Left lung (tissue), 10 donors: ENCODE data around the gene NRXN2. TPM values are rescaled to one million over a fixed set of nuclear protein-coding genes. Genes with fewer than 3 reads are reported as not detected.

Source experiments
- ATAC-seq: fragments of 200-7000 bp; cut with Tn5 transposase; one replicate; pipeline ENCODE4 v1.9.1; 2020; ENCODE audit warnings: moderate library complexity
- DNase-seq, 4 donors: peaks; one replicate each; pipeline ENCODE4 v3.0.0-alpha.2; 2013 to 2020
- H3K27ac ChIP-seq, 2 donors: fragments of 200-600 bp; sonication (generic) in 1 of 2; one replicate each; pipeline versions ENCODE4 v1.5.0 to v1.8.0; 2020 to 2021
- H3K27me3 ChIP-seq, 2 donors: fragments of 200-600 bp; sonication (generic) in 1 of 2; one replicate each; pipeline versions ENCODE4 v1.5.0 to v1.8.0; 2020 to 2021
- H3K36me3 ChIP-seq, 2 donors: fragments of 200-600 bp; sonication (generic) in 1 of 2; one replicate each; pipeline versions ENCODE4 v1.5.0 to v1.8.0; 2020 to 2021
- H3K4me1 ChIP-seq, 2 donors: fragments of 200-600 bp; one replicate each; pipeline ENCODE4 v1.8.0; 2021
- H3K4me3 ChIP-seq, 2 donors: fragments of 200-600 bp; sonication (generic) in 1 of 2; one replicate each; pipeline versions ENCODE4 v1.5.0 to v1.8.0; 2020 to 2021; ENCODE audit warnings: mild to moderate bottlenecking in 1 of 2
- H3K9me3 ChIP-seq, 2 donors: fragments of 200-600 bp; sonication (generic) in 1 of 2; one replicate each; pipeline versions ENCODE4 v1.5.0 to v1.8.0; 2020 to 2021
- intact Hi-C, 2 donors: fragments of 100-400 bp; cut with DNase I; formaldehyde crosslinking; loops; one replicate each; pipeline versions ENCODE4 v1.11.2 to v1.14.2; 2022
- polyA plus RNA-seq, 6 donors: library from polyadenylated mRNA; unstranded; fragments of 120-200 nt; gene quantifications; one replicate each; pipeline ENCODE4 v1.2.1, GENCODE V29; 2013; ENCODE audit not compliant: insufficient read length in 6 of 6
- total RNA-seq, 2 donors: library from RNA; stranded (reverse); fragmentation: NEBNext Ultra II Directional; extraction: Animal tissue kit (Norgen Biotek cat#: 25700); gene quantifications; one replicate each; pipeline ENCODE4 v1.2.1, GENCODE V29; 2021
- TF ChIP-seq, protein P1 (sequence below), 2 donors: fragments of 200-600 bp; sonication (generic) in 1 of 2; IDR thresholded peaks; one replicate each; pipeline versions ENCODE4 v1.5.0 to v1.8.0; 2021; ENCODE audit warnings: antibody characterized with exemption in 2 of 2
- donor health status: DM: no; HTN: yes; CAD: no.
- donor health status: DM: no; HTN: no; CAD: no.

The NRXN2 gene
- total and polyA plus RNA-seq, 8 donors: 3.5 to 15.0 (median 10.4) TPM

DNA sequence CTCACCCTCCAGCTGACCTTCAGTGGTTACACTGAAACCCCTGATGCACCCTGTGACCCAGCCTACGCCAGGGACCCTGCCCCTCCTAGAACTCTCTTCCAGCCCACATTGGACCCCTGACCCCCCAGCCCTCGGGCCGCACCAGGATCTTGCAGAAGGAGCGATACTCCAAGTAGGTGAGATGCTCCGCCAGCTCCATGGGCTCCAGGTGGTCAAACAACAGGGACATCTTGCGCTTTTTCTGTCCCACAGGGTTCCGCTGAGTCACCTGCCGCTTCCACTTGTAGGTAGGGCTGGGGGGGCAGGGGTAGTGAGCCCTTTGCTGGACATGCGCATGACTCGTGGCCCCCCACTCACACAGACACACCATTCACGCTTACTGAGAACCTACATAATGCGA lies 16.9 kb upstream of the NRXN2 start:
- DNase-seq: no peak
- H3K4me3 ChIP-seq: no peak overlapping the region
- peaks cover 0 to 53% of the 10 kb centered on the region in 2 donors for H3K36me3 ChIP-seq
- no peak for ATAC-seq
- peaks cover 5 to 46% of the 10 kb centered on the region in 2 donors for H3K27me3 ChIP-seq
- H3K4me1 ChIP-seq: peaks cover 20 to 37% of the 10 kb centered on the region in 2 donors
- no peak overlapping the region for H3K27ac ChIP-seq
- no peaks in the 10 kb centered on the region for H3K9me3 ChIP-seq
- TF ChIP-seq, protein P1, sequence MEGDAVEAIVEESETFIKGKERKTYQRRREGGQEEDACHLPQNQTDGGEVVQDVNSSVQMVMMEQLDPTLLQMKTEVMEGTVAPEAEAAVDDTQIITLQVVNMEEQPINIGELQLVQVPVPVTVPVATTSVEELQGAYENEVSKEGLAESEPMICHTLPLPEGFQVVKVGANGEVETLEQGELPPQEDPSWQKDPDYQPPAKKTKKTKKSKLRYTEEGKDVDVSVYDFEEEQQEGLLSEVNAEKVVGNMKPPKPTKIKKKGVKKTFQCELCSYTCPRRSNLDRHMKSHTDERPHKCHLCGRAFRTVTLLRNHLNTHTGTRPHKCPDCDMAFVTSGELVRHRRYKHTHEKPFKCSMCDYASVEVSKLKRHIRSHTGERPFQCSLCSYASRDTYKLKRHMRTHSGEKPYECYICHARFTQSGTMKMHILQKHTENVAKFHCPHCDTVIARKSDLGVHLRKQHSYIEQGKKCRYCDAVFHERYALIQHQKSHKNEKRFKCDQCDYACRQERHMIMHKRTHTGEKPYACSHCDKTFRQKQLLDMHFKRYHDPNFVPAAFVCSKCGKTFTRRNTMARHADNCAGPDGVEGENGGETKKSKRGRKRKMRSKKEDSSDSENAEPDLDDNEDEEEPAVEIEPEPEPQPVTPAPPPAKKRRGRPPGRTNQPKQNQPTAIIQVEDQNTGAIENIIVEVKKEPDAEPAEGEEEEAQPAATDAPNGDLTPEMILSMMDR (IDR thresholded peaks at IDR 0.05): no peak
- intact Hi-C loops: no loop called here

DNA sequence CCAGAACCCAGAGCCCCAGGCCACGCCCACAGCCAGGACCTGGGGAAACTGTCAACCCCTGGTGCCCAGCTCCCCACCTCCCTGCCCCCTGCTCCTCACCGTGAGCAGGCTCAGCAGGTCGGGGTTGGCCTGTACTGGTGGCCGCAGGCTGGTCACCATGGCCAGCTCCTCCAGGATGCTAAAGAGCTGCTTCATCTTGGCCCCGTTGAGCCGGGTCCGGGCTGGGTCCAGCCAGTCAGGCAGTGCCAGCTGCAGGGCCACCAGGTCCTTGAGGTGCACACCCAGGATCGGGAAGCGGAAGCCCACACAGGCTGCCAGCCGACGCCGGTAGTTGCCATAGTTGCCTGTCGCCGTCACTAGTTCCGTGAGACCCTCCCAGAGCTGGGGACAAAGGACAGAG lies 13.7 kb upstream of the NRXN2 start:
- intact Hi-C loops: no loop called here
- DNase-seq: no peak

DNA sequence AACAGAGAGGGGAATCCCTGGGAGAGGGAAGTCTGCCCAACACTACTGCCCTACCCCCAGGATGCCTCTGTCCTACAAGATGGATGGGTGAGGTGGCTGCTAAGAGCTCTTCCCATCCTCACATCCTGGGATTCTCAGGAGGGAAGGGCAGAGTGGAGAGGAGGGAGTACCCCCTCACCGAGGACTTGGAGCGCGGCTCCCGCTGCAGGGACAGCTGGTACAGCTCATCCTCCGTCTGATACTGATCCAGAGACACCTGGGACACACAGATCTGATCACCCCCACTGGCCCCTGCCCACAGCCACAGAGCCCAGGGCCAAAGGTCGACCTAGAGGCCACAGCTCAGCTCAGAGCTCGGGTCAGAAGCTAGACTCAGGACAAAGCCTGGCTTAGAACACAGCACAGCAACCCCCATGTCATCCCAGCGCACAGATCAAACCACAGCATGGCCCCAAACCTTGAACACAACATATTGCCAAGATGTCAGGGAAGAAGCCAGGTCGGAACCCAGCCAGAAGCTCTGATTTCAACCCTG lies 12.8 kb upstream of the NRXN2 start:
- H3K36me3 ChIP-seq: peaks cover 0 to 84% of the 10 kb centered on the region in 2 donors
- peaks cover 0 to 7% of the 10 kb centered on the region in 2 donors for H3K27me3 ChIP-seq
- no peak overlapping the region for H3K27ac ChIP-seq
- H3K4me3 ChIP-seq: no peak overlapping the region
- TF ChIP-seq, protein P1 (IDR thresholded peaks at IDR 0.05): no peak
- DNase-seq (no peak), ATAC-seq (no peak)
- H3K4me1 ChIP-seq: no peaks in the 10 kb centered on the region
- no peaks in the 10 kb centered on the region for H3K9me3 ChIP-seq
- intact Hi-C loops: no loop called here

More for the DNA sequence above, 13.7 kb upstream of the NRXN2 start:
- no peak overlapping the region for H3K4me3 ChIP-seq
- H3K4me1 ChIP-seq: peaks cover under 1 to 8% of the 10 kb centered on the region in 2 donors
- TF ChIP-seq, protein P1 (IDR thresholded peaks at IDR 0.05): no peak
- H3K27me3 ChIP-seq: peaks cover 0 to 16% of the 10 kb centered on the region in 2 donors
- H3K27ac ChIP-seq: no peak overlapping the region
- no peak for ATAC-seq
- peaks cover 0 to 76% of the 10 kb centered on the region in 2 donors for H3K36me3 ChIP-seq
- H3K9me3 ChIP-seq: no peaks in the 10 kb centered on the region

DNA sequence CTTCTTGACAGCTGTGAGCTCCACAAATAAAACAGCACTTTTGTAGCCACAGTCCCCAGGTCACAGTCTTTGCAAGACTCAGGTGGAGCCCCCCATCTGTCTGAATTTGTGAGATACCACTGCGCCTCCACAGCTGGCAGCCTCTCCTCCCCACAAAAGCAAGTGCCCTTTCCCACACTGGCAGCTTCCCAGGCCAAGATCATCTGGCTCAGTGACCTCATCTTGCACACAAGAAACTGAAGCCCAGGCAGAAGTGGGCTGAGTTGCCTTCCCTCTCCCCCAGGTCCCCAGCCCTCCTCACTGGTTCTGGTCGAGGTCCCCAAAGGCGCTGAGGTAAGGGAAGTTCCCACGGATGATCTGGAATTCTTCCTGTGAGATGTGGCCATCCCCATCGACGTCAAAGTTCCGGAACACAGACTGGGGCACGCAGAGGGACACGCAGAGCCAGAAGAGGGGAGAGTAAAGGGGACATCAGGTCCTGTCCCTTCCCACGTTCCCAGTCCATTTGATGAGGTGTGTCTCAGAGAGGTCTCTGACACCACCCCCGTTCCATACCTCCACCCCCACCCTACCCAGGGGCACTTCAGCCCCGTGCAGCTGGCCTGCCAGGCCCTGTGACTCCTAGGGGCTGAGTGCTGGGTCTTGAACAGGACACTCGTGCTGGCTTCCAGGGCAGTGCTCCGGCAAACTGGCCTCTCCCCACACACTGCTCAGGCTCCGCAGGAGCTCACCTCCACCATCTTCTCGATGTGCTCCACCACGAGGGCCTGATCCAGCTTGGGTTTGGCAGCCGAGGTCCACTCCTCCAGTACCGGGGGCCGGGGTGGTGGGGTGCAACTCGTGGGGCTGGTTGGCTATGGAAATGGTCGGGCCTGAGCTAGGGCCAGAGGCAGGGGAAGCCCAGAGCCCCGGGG lies 12.1 kb upstream of the NRXN2 start:
- H3K27ac ChIP-seq: no peak overlapping the region
- intact Hi-C loops: no loop called here
- peaks cover 0 to under 1% of the 10 kb centered on the region in 2 donors for H3K27me3 ChIP-seq
- ATAC-seq (no peak), DNase-seq (no peak)
- TF ChIP-seq, protein P1 (IDR thresholded peaks at IDR 0.05): no peak
- H3K9me3 ChIP-seq: no peaks in the 10 kb centered on the region
- peaks cover 0 to 81% of the 10 kb centered on the region in 2 donors for H3K36me3 ChIP-seq
- H3K4me3 ChIP-seq: no peak overlapping the region
- no peaks in the 10 kb centered on the region for H3K4me1 ChIP-seq

DNA sequence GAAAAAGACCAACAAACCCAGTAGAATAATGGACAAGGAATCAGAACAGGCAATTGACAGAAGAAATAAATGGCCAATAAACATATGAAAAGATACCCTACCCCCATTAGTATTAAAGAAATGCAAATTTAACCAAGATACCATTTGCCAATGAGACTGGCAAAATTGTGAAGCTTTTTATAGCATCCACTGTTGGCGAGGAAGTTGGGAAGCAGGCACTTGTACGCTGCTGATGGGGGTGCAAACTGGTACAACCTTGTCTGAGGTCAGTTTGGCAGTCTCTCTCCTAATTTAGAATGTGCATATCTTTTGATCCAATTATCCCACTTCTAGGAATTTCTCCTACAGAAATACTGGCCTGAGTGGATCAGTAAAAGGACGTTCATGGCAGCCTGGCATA lies 8.6 kb upstream of the NRXN2 start:
- Histone ChIP-seq H3K9me3 (no peaks in the 10 kb centered on the region), H3K27ac (no peak overlapping the region), H3K36me3 (peaks cover 0 to 77% of the 10 kb centered on the region in 2 donors), H3K4me1 (no peaks in the 10 kb centered on the region), H3K27me3 (no peaks in the 10 kb centered on the region), H3K4me3 (no peak overlapping the region)
- no peak for DNase-seq
- ATAC-seq: no peak
- intact Hi-C loops: no loop called here
- TF ChIP-seq, protein P1 (IDR thresholded peaks at IDR 0.05): no peak
